Nephron (organoid): ENCODE measurements around the gene BSPRY.
A peak's percentile ranks its signal among the peaks of the same experiment; 100 is the strongest.
"Not testable (repeated sequence)": the region's sequence is repeated elsewhere in the genome, so short reads cannot be mapped to it uniquely, and the experiment has no call there.

ENCODE experiments used
- H3K27ac Mint-ChIP-seq, 3 experiments: 2 replicates each; pipeline ENCODE4 v1.8.0; 2020; ENCODE audit warnings: mixed read lengths in 3 of 3, mild to moderate bottlenecking in 2 of 3, moderate library complexity in 1 of 3
- H3K27me3 Mint-ChIP-seq: 2 replicates; pipeline ENCODE4 v1.8.0; 2021; ENCODE audit warnings: low read depth, mild to moderate bottlenecking, moderate library complexity, mixed read lengths
- H3K36me3 Mint-ChIP-seq: 2 replicates; pipeline ENCODE4 v1.8.0; 2020; ENCODE audit warnings: low read depth, mixed read lengths
- H3K4me1 Mint-ChIP-seq: 2 replicates; pipeline ENCODE4 v1.8.0; 2020; ENCODE audit warnings: mixed read lengths
- H3K4me3 Mint-ChIP-seq, 3 experiments: 2 replicates each; pipeline ENCODE4 v1.8.0; 2020; ENCODE audit warnings: mild to moderate bottlenecking in 3 of 3, mixed read lengths in 3 of 3, moderate library complexity in 2 of 3
- H3K9me3 Mint-ChIP-seq: 2 replicates; pipeline ENCODE4 v1.8.0; 2020; ENCODE audit warnings: mixed read lengths
- CTCF ChIP-seq, 3 experiments: fragments of 200-600 bp; sonication (generic); IDR thresholded peaks; one replicate each; pipeline ENCODE4 v1.5.0; 2021; ENCODE audit warnings: antibody characterized with exemption in 3 of 3; ENCODE audit not compliant: unreplicated experiment in 3 of 3

BSPRY gene

DNA sequence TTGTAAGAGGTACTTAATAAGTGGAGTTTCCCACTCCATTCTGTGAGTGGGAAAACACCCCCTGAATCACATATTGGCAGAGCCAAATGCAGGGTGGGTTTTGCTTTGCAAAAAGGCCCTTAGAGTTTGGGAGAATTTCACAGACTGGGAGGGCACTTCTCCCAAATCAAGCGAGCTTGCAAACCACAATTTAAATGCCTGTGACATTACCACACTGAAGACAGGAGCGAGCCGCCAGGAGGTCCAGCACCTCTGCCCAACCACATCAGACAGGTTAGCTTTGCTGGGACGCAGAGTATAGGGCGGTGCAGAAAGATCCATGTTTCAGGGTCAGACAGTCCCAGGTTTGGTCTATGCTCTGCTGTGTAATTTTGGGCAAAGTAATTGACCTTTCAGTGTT, 49.5 kb downstream of the BSPRY start:
- no peaks in the 10 kb centered on the region for H3K27me3 Mint-ChIP-seq
- H3K4me1 Mint-ChIP-seq, result peaks cover 21% of the 10 kb centered on the region
- no peak for TF ChIP-seq CTCF (IDR thresholded peaks at IDR 0.05; ENCODE audit: unreplicated experiment in 3 of 3)
- H3K36me3 Mint-ChIP-seq, result peaks cover 6% of the 10 kb centered on the region
- H3K9me3 Mint-ChIP-seq, result no peaks in the 10 kb centered on the region
- H3K27ac Mint-ChIP-seq, result peak overlapping the region in 1 of 3 experiments; percentile 29
- peak overlapping the region; percentile 94 to 96 (median 95) for H3K4me3 Mint-ChIP-seq

DNA sequence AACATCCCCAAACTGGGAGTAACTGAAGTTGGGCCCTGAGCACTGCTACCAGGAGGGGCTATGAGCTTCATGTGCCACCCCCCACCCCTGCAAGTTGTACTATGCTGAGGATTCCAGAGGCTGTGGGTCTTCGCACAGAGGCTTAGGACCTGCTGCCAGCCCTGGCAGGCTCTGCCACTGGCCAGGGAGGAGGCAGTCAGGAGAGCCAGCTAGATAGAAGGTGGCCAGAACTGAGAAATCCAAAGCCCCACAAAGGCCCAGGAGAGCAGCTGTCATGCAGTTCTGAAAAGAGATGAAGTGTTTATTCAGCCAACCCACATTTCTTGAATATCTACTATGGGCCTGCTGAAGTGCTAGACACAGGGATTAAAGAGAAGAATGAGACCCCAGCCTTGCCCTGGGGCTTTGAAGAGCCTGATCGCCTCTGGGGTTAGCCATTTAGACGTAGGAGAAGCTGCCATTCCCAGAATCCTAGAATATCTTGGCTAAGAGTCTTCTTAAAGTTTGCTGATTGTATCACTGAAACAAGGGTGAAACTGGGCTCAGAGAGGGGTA, 50.4 kb downstream of the BSPRY start:
- TF ChIP-seq CTCF (IDR thresholded peaks at IDR 0.05; ENCODE audit: unreplicated experiment in 3 of 3), result no peak
- Mint-ChIP-seq H3K27me3 (no peaks in the 10 kb centered on the region), H3K4me3 (peak overlapping the region; percentile 94 to 96 (median 95)), H3K27ac (no peak overlapping the region), H3K4me1 (peaks cover 21% of the 10 kb centered on the region), H3K36me3 (peaks cover 6% of the 10 kb centered on the region), H3K9me3 (no peaks in the 10 kb centered on the region)

- H3K9me3 Mint-ChIP-seq, result no peaks in the 10 kb centered on the region
- peak within 1 kb of the TSS; percentile 62 to 95 (median 85) for H3K27ac Mint-ChIP-seq
- H3K4me3 Mint-ChIP-seq, result peak within 1 kb of the TSS; percentile 94 to 96 (median 95)
- H3K36me3 Mint-ChIP-seq, result no peaks in the 10 kb centered on the region
- H3K4me1 Mint-ChIP-seq, result peaks cover 21% of the 10 kb centered on the region
- H3K27me3 Mint-ChIP-seq, result no peaks in the 10 kb centered on the region
- TF ChIP-seq CTCF (IDR thresholded peaks at IDR 0.05; ENCODE audit: unreplicated experiment in 3 of 3), result peak; percentile 91 to 99 (median 97)
Observed at GRCh38 chr9:113401027-113401792, 51.9 kb downstream of the BSPRY start, which contains the start of gene ALAD. Gene ALAD (minus strand): TSS chr9:113401284. CDS start chr9:113393559, 7,725 bp downstream.

- no peak for TF ChIP-seq CTCF (IDR thresholded peaks at IDR 0.05; ENCODE audit: unreplicated experiment in 3 of 3)
- Mint-ChIP-seq H3K27ac (peak overlapping the region in 2 of 3 experiments; percentile 52 to 60), H3K9me3 (no peaks in the 10 kb centered on the region), H3K36me3 (peaks cover 17% of the 10 kb centered on the region), H3K27me3 (no peaks in the 10 kb centered on the region), H3K4me3 (peak overlapping the region in 1 of 3 experiments; percentile 22), H3K4me1 (peaks cover 28% of the 10 kb centered on the region)
Observed at GRCh38 chr9:113403646-113404045, 54.3 kb downstream of the BSPRY start.

DNA sequence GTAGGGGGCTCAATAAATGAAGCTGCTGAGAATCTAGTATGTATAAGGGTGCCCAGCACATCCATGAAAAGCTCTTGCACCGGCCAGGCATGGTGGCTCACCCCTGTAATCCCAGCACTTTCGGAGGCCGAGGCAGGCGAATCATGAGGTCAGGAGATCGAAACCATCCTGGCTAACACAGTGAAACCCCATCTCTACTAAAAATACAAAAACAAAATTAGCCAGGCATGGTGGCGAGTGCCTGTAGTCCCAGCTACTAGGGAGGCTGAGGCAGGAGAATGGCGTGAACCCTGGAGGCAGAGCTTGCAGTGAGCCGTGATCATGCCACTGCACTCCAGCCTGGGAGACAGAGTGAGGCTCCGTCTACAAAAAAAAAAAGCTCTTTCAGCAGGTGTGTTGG, 57.0 kb downstream of the BSPRY start:
- H3K27ac Mint-ChIP-seq, H3K27me3 Mint-ChIP-seq, H3K9me3 Mint-ChIP-seq, H3K4me3 Mint-ChIP-seq: not testable (repeated sequence)
- Mint-ChIP-seq H3K36me3 (peaks cover 27% of the 10 kb centered on the region), H3K4me1 (peaks cover 27% of the 10 kb centered on the region)

DNA sequence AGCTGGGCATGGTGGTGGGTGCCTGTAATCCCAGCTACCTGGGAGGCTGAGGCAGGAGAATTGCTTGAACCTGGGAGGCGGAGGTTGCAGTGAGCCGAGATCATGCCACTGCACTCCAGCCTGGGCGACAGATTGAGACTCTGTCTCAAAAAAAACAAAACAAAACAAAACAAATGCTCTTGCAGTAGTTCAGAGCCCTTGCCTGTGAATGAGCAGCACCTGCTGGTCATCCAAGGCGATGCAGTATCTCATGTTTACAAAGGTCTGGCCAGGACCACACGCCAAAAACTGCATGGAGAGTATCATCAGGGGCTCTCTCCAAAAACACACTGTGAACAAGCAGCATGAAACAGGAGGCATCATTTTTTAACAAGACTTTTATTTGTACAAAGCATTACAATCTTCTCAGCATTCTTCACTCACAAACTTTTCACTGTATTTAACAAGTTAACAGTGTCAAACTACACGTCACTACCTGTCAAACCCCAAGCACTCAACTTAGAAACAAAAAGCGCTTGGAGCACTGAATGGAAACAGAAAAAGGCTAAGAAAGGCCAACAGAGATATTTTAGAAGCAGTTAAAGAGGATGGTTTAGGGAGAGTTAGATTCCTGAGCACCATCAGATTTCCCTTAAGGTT, 57.7 kb downstream of the BSPRY start:
- peaks cover 21% of the 10 kb centered on the region for H3K4me1 Mint-ChIP-seq
- H3K4me3 Mint-ChIP-seq, result peak overlapping the region; percentile 78 to 95 (median 92)
- peak; percentile 70 to 85 (median 78) for TF ChIP-seq CTCF (IDR thresholded peaks at IDR 0.05; ENCODE audit: unreplicated experiment in 3 of 3)
- peaks cover 27% of the 10 kb centered on the region for H3K36me3 Mint-ChIP-seq
- peak overlapping the region; percentile 73 to 87 (median 75) for H3K27ac Mint-ChIP-seq
- H3K27me3 Mint-ChIP-seq, H3K9me3 Mint-ChIP-seq: not testable (repeated sequence)
